ENCODE measurements around the gene NOL4L. TPM values are rescaled to one million over a fixed set of nuclear protein-coding genes. Genes with fewer than 3 reads are reported as not detected.

Gene NOL4L
- total RNA-seq, 1 donor from 2014 or later: 11.9 TPM

DNA sequence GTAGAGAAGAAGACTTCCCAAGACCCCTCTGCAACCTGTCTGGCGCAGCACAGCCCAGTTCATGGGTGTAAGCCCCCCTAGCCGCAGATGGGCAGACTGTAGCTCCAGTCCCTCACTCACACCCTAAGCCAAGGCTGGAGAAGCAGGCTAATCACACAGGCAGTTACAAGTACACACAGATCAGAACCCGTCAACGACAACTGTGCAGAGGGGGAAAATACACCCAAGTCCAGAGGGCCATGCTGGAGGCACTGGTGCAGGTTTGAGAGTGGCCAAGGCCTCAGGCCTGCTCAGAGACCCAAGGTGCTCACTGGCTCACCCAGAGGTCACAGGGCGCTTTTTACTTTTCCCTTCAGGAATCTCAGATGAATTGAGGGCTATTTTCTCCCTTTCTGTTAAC, 106.1 kb downstream of the NOL4L start:
- Mint-ChIP-seq H3K27me3 (ENCODE audit: insufficient read depth, low read depth) (peaks cover 18% of the 10 kb centered on the region), H3K4me1 (peaks cover 71% of the 10 kb centered on the region), H3K9me3 (no peaks in the 10 kb centered on the region), H3K36me3 (no peaks in the 10 kb centered on the region), H3K27ac (no peak overlapping the region), H3K4me3 (no peak overlapping the region)
- no peak overlapping the region for H3K4me2 ChIP-seq
- H3K9me3 ChIP-seq (ENCODE audit: low read depth): no peaks in the 10 kb centered on the region
- H3K27ac ChIP-seq: no peak overlapping the region
- peaks cover 57% of the 10 kb centered on the region for H3K4me1 ChIP-seq
- no peak overlapping the region for H3K4me3 ChIP-seq
- no peak for TF ChIP-seq EZH2phosphoT487 (IDR thresholded peaks at IDR 0.05)
- TF ChIP-seq EZH2 (IDR thresholded peaks at IDR 0.05): no peak
- TF ChIP-seq, protein P1, sequence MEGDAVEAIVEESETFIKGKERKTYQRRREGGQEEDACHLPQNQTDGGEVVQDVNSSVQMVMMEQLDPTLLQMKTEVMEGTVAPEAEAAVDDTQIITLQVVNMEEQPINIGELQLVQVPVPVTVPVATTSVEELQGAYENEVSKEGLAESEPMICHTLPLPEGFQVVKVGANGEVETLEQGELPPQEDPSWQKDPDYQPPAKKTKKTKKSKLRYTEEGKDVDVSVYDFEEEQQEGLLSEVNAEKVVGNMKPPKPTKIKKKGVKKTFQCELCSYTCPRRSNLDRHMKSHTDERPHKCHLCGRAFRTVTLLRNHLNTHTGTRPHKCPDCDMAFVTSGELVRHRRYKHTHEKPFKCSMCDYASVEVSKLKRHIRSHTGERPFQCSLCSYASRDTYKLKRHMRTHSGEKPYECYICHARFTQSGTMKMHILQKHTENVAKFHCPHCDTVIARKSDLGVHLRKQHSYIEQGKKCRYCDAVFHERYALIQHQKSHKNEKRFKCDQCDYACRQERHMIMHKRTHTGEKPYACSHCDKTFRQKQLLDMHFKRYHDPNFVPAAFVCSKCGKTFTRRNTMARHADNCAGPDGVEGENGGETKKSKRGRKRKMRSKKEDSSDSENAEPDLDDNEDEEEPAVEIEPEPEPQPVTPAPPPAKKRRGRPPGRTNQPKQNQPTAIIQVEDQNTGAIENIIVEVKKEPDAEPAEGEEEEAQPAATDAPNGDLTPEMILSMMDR (IDR thresholded peaks at IDR 0.05): no peak
- no peak overlapping the region for H3K9ac ChIP-seq
- no peaks in the 10 kb centered on the region for H3K36me3 ChIP-seq
- peaks cover 84% of the 10 kb centered on the region for H4K20me1 ChIP-seq (ENCODE audit: low read depth)
- peaks cover 50% of the 10 kb centered on the region for H3F3A ChIP-seq (ENCODE audit: low read depth)
- H3K27me3 ChIP-seq: no peaks in the 10 kb centered on the region
- H3K79me2 ChIP-seq (ENCODE audit: low read depth): peaks cover 79% of the 10 kb centered on the region
- DNase-seq (ENCODE audit: low spot score): no peak
- no peak overlapping the region for H2AFZ ChIP-seq (replicated peaks)

DNA sequence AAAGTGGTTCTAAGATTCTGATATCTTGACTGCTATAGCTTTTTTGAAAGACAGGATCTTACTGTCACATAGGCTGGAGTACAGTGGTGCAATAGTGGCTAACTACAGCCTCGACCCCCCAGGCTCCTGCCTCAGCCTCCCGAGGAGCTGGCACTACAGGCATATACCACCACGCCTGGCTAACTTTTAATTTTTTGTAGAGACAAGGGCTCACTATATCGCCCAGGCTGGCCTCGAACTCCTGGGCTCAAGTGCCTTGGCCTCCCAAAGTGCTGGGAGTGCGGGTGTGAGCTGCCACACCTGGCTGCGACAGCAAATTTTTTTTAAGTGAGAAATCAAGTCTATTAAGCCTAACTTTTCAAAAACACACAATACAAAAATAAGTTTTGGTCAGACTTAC, 106.6 kb downstream of the NOL4L start:
- no peak overlapping the region for H3K4me3 Mint-ChIP-seq
- Histone ChIP-seq H2AFZ (replicated peaks) (no peak overlapping the region), H3K27me3 (no peaks in the 10 kb centered on the region), H3K79me2 (ENCODE audit: low read depth) (peaks cover 82% of the 10 kb centered on the region), H3K9me3 (ENCODE audit: low read depth) (no peaks in the 10 kb centered on the region), H3K27ac (no peak overlapping the region), H3F3A (ENCODE audit: low read depth) (peaks cover 52% of the 10 kb centered on the region), H3K36me3 (no peaks in the 10 kb centered on the region), H4K20me1 (ENCODE audit: low read depth) (peaks cover 88% of the 10 kb centered on the region), H3K9ac (no peak overlapping the region), H3K4me3 (no peak overlapping the region), H3K4me2 (no peak overlapping the region), H3K4me1 (peaks cover 61% of the 10 kb centered on the region)
- H3K9me3 Mint-ChIP-seq: no peaks in the 10 kb centered on the region
- no peak for DNase-seq (ENCODE audit: low spot score)
- H3K27me3 Mint-ChIP-seq (ENCODE audit: insufficient read depth, low read depth): peaks cover 18% of the 10 kb centered on the region
- H3K4me1 Mint-ChIP-seq: peaks cover 74% of the 10 kb centered on the region
- no peak overlapping the region for H3K27ac Mint-ChIP-seq
- peaks cover 2% of the 10 kb centered on the region for H3K36me3 Mint-ChIP-seq
- TF ChIP-seq EZH2 (IDR thresholded peaks at IDR 0.05) (no peak), EZH2phosphoT487 (IDR thresholded peaks at IDR 0.05) (no peak)
- TF ChIP-seq, protein P1 (IDR thresholded peaks at IDR 0.05): no peak

DNA sequence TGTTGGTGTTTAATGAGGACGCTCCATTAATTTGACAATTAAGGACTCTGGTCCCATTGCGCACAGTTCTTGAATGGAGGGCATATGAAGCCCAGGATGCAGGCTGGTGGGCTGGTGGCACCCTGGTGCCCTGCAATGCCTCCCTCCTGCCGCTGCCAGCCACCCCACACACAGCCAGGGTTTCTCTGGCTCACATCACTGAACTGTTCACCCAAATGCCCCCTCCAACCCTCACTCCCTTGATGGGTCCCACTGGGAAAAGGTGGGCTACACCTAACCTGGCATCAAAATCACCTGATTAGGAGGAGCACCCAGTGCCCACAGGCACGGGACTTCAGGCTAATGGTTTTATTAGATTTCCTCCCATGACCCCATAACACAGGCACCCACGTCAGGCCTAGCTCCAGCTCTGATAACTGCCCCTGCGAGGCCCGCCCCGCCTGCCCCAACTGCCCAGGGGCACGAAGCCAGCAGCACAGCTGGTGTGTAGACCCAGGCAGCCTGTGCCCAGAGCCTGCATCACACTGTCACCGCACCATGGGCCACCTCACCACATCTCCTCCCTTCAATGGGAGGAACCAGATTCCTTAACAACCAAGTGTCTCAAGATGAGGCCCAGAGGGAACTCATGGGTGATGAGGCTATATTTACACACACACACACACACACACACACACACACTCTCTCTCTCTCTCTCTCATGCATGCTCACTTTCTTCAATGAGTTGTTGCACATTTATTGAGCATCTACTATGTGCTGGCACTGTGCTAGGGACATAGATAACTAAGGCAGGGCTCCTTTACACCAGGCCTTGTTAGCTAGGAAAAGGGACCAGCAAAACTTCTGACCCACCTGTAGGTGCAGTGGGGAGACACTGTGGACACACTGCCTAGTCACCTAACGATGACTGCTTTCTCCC, 107.3 kb downstream of the NOL4L start:
- Histone ChIP-seq H3K4me1 (peaks cover 68% of the 10 kb centered on the region), H2AFZ (replicated peaks) (no peak overlapping the region), H3K9ac (no peak overlapping the region), H3K36me3 (no peaks in the 10 kb centered on the region), H3K9me3 (ENCODE audit: low read depth) (no peaks in the 10 kb centered on the region), H4K20me1 (ENCODE audit: low read depth) (peaks cover 94% of the 10 kb centered on the region), H3K79me2 (ENCODE audit: low read depth) (peaks cover 86% of the 10 kb centered on the region), H3F3A (ENCODE audit: low read depth) (peaks cover 55% of the 10 kb centered on the region), H3K27me3 (no peaks in the 10 kb centered on the region), H3K27ac (no peak overlapping the region), H3K4me3 (no peak overlapping the region), H3K4me2 (no peak overlapping the region)
- Mint-ChIP-seq H3K27me3 (ENCODE audit: insufficient read depth, low read depth) (peaks cover 18% of the 10 kb centered on the region), H3K9me3 (no peaks in the 10 kb centered on the region), H3K4me3 (peak overlapping the region; percentile 64), H3K4me1 (peaks cover 79% of the 10 kb centered on the region), H3K27ac (no peak overlapping the region), H3K36me3 (peaks cover 4% of the 10 kb centered on the region)
- no peak for TF ChIP-seq EZH2phosphoT487 (IDR thresholded peaks at IDR 0.05)
- TF ChIP-seq, protein P1 (IDR thresholded peaks at IDR 0.05): no peak
- TF ChIP-seq EZH2 (IDR thresholded peaks at IDR 0.05): no peak
- DNase-seq (ENCODE audit: low spot score): no peak

Data from neural progenitor cell (in vitro differentiated cells).